ENCODE results near the gene ZAP70.

ZAP70 gene

GRCh38 chr2:97718051-97718882 is 4.9 kb downstream of the ZAP70 start:
- DNase-seq = peak; percentile 44 to 87 (median 67)

- peak in 2 of 5 donors; percentile 23 to 65 for DNase-seq
These were observed 5.6 kb downstream of the ZAP70 start for GRCh38 chr2:97718942-97719341.

- no peak for DNase-seq
These were observed 6.2 kb downstream of the ZAP70 start for GRCh38 chr2:97719362-97720155.

- no peak for DNase-seq
These were observed 7.4 kb downstream of the ZAP70 start for GRCh38 chr2:97720746-97721145.

GRCh38 chr2:97722227-97722626 is 8.9 kb downstream of the ZAP70 start:
- no peak for DNase-seq

- DNase-seq = no peak
These were observed 10.0 kb downstream of the ZAP70 start for GRCh38 chr2:97723156-97724072.

- DNase-seq = no peak
These were observed 10.7 kb downstream of the ZAP70 start for GRCh38 chr2:97724073-97724410.

GRCh38 chr2:97724501-97724900 is 11.1 kb downstream of the ZAP70 start:
- no peak for DNase-seq

GRCh38 chr2:97724946-97725688 is 11.7 kb downstream of the ZAP70 start:
- no peak for DNase-seq

- DNase-seq = no peak
These were observed 13.1 kb downstream of the ZAP70 start for GRCh38 chr2:97726261-97727064.

- no peak for DNase-seq
These were observed 13.9 kb downstream of the ZAP70 start for GRCh38 chr2:97727296-97727695.

- peak in 1 of 5 donors; percentile 60 for DNase-seq
These were observed 14.8 kb downstream of the ZAP70 start for GRCh38 chr2:97728091-97728731.

GRCh38 chr2:97730245-97730644 is 16.9 kb downstream of the ZAP70 start:
- DNase-seq = no peak

GRCh38 chr2:97731274-97732020 is 18.1 kb downstream of the ZAP70 start:
- DNase-seq = no peak

GRCh38 chr2:97732436-97733340 is 19.3 kb downstream of the ZAP70 start:
- DNase-seq = no peak

- no peak for DNase-seq
These were observed 20.1 kb downstream of the ZAP70 start for GRCh38 chr2:97733341-97734035.

- DNase-seq = no peak
These were observed 21.0 kb downstream of the ZAP70 start for GRCh38 chr2:97734061-97735051.

All from T-helper 1 cell (primary cell).